ELR (cell line): ENCODE measurements around the gene SLC25A42.
A peak's percentile ranks its signal among the peaks of the same experiment; 100 is the strongest.
"Not testable (repeated sequence)": the region's sequence is repeated elsewhere in the genome, so short reads cannot be mapped to it uniquely, and the experiment has no call there.

Source experiments
- DNase-seq: peaks from one replicate; pipeline ENCODE4 v3.0.0-alpha.2; 2015; ENCODE audit warnings: low read depth

Gene SLC25A42, protein sequence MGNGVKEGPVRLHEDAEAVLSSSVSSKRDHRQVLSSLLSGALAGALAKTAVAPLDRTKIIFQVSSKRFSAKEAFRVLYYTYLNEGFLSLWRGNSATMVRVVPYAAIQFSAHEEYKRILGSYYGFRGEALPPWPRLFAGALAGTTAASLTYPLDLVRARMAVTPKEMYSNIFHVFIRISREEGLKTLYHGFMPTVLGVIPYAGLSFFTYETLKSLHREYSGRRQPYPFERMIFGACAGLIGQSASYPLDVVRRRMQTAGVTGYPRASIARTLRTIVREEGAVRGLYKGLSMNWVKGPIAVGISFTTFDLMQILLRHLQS

GRCh38 chr19:19063183-19064097 is at the start of gene SLC25A42:
TSS of gene SLC25A42 (plus strand) at chr19:19063994. CDS start at chr19:19096125, 32,131 bp downstream.
- peak; percentile 99 for DNase-seq

- DNase-seq, result peak; percentile 64
Observed at GRCh38 chr19:19021115-19021514, 42.7 kb upstream of the SLC25A42 start.

DNA sequence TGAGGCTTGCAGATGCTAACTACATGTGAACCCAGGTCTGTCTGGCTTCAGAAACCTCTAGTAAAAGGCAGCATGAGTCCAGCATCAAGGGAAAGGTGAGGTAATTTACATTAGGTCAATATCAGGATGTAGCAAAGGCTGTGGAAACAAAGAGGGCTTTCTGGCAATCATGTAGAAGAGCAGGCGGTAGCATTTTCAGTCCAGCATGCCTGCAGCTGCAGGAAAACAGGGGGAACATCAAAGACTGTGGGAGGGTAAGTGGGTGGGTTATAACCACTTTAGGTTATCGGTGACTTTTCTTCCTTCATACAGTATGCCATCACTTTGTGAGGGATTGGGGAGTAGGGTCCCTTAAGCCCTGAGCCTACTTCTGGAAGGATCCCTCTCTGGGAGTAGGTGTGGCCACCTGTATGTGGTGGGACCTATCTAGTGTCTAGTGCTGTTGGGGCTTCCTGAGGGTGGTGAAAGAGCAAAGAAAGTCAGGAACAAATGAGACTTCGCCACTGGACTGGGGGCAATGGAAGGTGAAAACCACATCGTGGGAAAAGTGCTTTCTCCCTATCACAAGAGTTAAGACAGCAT is 41.3 kb upstream of the SLC25A42 start:
- no peak for DNase-seq

GRCh38 chr19:19023376-19023775 is 40.4 kb upstream of the SLC25A42 start:
- DNase-seq, result not testable (repeated sequence)

- DNase-seq, result no peak
Observed at GRCh38 chr19:19025861-19026260, 37.9 kb upstream of the SLC25A42 start.

DNA sequence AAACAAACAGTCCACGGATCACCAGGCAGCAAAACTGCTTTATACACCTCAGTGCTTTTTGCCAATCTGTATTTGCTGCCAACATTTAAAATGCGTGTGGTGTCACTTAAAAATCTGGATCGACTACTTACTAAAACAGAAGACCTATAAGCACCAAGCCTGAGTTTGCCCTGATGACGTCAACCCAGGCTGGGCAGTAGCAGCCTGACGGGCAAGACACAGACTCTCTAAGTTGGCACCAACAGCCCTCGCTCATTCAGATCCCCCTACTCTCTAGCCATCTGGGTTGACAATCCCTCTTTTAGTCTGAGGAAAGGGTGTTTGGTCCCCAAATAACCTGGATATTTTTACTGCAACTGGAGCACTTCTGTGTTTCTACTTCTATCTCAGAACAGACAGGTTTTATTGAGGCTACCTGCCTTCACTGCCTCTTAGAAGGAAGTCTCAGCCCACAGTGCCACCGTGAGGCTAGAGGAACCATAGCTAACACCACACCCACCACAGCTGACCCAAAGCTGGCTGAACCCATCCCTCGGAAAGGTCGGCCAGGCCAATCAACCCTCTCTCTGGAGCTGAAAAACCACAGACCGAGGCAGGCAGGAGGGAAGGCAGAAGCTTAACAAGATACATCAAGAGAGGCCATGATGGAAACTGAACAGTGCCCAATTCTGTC is 37.4 kb upstream of the SLC25A42 start:
- DNase-seq, result no peak

DNA sequence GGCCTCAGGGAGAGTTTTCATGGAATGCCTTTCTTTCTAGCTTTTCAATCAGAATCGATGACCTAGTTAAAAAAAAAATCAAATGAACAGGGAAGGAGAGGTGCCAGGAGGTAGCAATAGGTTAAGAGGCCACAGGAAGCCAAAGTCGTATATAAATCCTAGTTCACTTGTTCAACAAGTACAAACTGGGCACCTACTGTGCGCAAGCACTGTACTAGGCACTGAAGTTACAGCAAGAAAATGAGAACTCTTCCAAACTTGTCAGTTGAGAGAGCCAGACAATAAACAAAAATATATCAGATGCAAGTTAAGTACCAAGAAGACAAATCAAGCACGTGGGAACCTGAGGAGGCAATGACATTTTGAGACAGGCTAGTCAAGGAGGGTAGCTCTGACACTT is 36.6 kb upstream of the SLC25A42 start:
- no peak for DNase-seq

DNA sequence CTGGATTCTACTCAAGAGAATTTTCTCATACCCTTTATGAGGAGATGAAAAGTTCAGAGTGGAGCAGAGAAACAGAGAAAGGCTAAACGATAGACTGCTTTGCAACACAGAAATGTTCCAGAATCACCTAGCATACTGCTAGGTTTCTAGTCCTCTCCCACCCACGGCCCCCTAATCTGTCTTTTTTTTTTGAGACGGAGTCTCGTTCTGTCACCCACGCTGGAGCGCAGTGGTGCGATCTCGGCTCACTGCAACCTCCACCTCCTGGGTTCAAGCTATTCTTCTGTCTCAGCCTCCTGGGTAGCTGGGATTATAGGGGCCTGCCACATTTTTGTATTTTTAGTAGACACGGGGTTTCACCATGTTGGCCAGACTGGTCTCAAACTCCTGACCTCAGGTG is 35.3 kb upstream of the SLC25A42 start:
- DNase-seq, result no peak

DNA sequence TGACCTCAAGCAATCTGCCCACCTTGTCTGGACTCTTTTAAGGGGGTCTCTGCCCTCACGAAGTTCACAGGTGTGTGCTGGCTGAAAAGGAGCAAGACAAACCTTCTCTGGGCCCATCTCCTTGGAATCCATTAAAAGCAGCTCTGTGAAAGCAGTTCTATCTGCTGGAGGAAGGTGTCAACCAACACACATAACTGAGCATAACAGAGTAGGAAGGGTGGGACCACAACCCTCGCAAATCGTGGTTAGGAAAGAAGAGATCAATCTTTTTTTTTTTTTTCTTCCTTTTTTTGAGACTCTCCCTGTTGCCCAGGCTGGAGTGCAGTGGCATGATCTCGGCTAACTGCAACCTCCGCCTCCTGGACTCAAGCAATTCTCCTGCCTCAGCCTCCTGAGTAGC is 31.9 kb upstream of the SLC25A42 start:
- DNase-seq, result no peak

- DNase-seq, result peak; percentile 96
Observed at GRCh38 chr19:19032420-19033175, 31.2 kb upstream of the SLC25A42 start.

DNA sequence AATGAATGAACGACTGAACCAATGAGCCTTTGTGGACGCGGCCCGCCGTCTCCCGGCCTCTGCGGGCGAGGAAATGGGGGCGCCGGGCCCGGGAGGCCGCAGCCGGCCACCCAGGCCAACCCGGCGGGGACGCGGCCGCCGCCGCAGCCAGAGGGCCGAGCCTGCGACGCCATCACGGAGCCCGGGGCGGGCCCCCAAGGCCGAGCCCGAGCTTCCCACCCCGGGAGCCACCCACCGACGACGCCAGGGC is 30.7 kb upstream of the SLC25A42 start:
- DNase-seq, result no peak

GRCh38 chr19:19033426-19034203 is 30.2 kb upstream of the SLC25A42 start, which contains the start of the genes ARMC6 and SUGP2:
TSS of gene ARMC6 (plus strand) at chr19:19033603. CDS start at chr19:19034210, 607 bp downstream.
TSS of gene SUGP2 (minus strand) at chr19:19033517. CDS start at chr19:19031071, 2,446 bp downstream.
- DNase-seq, result peak; percentile 87

GRCh38 chr19:19034204-19034624 is 29.6 kb upstream of the SLC25A42 start:
- peak; percentile 87 for DNase-seq

- DNase-seq, result no peak
Observed at GRCh38 chr19:19039901-19040300, 23.9 kb upstream of the SLC25A42 start.

GRCh38 chr19:19040417-19040816 is 23.4 kb upstream of the SLC25A42 start:
- DNase-seq, result peak; percentile 51

GRCh38 chr19:19042732-19043280 is 21.0 kb upstream of the SLC25A42 start:
- no peak for DNase-seq

DNA sequence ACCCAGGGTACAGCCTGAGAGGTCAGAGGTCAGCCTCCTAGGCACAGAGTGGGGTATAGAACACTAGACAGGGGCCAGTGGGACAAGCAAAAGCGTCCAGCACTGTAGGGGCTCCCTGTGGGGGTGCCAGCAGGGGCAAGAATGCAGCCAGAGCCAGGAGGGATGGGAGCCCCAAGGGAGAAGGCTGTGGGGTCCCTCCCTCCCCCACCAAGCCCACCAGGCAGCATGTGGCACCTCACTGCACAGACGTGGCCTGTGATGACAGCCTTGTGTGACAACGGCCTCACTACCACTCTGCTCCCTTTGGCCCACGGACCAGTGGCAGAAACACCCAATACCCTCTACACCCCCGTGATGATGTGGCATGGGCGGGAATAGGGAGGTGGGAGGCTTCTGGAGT is 20.3 kb upstream of the SLC25A42 start:
- no peak for DNase-seq

DNA sequence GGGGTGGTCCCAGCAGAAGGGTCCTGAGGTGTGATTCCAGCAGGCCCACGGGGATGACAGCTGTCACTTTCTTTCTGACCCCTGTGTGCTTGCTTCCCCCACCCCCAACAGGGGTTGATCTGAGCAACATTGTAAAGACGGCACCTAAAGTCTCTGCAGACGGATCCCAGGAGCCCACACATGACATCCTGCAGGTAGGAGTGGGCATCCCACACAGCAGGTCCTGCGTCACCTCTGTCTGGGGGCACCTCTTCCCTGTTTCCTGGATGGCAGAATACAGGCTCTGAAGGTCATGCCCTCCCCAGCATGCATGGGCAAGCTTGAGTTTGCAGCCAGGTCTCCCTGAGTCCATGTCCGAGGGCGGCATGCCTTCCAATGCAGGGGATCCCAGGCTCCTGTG is 19.9 kb upstream of the SLC25A42 start:
- no peak for DNase-seq

DNA sequence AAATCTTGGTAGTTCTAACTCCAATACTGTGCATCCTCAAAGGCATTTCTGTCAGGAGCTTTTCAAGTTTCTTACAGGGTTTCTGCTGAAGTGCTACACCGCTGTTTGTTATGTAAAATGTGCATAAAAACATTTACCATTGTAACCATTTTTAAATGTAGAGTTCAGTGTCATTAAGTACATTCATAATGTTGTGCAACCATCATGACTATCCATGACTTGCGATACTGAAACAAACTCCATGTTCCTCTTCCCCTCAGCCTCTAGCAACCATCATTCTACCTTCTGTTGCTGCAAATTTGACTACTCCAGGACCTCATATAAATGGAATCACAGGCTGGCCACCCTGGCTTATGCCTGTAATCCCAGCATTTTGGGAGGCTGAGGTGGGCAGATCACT is 14.4 kb upstream of the SLC25A42 start:
- no peak for DNase-seq

DNA sequence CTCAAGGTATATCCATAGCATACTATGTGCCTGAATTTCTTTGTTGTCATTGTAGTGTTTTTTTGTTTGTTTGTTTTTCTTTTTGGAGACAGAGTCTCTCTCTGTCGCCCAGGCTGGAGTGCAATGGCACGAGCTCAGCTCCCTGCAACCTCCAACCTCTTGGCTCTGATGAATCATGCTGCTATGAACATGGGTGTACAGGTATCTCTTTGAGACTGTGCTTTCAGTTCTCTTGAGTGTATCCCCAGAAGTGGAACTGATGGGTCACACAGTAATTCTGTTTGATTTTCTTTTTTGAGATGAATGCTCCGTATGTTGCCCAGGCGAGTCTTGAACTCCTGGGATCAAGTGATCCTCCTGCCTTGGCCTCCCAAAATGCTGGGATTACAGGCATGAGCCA is 13.7 kb upstream of the SLC25A42 start:
- DNase-seq, result no peak
